Caki2 (cell line): ENCODE data around the gene NOC4L. TPM values are rescaled to one million over a fixed set of nuclear protein-coding genes. Genes with fewer than 3 reads are reported as not detected.
A peak's percentile ranks its signal among the peaks of the same experiment; 100 is the strongest.
"Not testable (repeated sequence)": the region's sequence is repeated elsewhere in the genome, so short reads cannot be mapped to it uniquely, and the experiment has no call there.

Source experiments
- DNase-seq: peaks from one replicate; pipeline ENCODE4 v3.0.0-alpha.2; 2015; ENCODE audit warnings: low read depth
- in situ Hi-C: cut with HindIII; loops from 2 replicates; pipeline ENCODE4 v1.10.0; 2016; ENCODE audit warnings: low sequenced_read_pairs, low pct_unique_long_range_greater_than_20kb, mixed read lengths
- total RNA-seq: library from RNA; depleted of rRNA; stranded (reverse); fragments of >200 nt; shearing (Covaris generic); gene quantifications from 2 replicates; pipeline ENCODE4 v1.2.3, GENCODE V29; 2014; ENCODE audit warnings: low replicate concordance

NOC4L gene
- total RNA-seq, 1 experiment from 2014 or later = 32.9 TPM

DNA sequence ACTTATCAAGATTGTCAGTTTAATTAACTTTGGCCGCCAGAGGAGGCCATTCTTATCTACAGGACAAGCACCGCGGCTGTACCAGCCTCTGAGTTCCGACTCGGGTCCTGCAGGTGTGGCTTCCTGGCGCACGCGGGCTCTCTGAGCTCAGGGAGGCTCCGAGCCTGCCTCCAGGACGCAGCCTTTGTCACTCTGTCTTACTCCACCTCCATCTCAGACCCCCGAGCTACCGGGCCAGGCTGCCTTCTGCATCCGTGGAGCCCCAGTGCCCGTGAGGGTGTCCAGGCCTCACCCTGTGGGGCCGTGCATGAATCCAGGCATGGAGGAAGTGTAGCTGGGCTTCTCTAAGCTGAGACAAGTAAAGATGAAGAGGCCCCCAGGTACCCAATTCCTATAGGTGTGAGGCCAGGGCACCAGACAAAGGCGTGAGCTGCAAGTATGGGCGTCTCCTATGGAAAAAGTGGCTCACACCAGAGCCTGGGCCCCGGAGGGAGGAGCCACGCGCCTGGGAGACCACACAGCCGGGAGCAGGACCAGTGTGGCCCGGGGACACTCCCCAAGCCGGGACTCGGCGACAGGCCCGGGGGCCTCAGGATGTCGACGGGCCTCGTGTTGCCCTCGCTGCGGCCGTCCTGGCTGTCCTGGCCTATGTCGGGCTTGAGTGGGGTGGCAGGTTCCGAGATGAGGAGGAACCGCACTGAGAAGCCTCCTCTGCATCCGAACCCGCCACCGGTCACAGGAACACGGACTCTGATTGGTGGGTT lies 42.8 kb downstream of the NOC4L start:
- no peak for DNase-seq
- in situ Hi-C loops = no loop called here

- in situ Hi-C loops = no loop called here
- DNase-seq = no peak
Measured at GRCh38 chr12:132187646-132188450, 43.6 kb downstream of the NOC4L start.

- in situ Hi-C loops = no loop called here
- DNase-seq = no peak
Measured at GRCh38 chr12:132188451-132188901, 44.2 kb downstream of the NOC4L start.

- in situ Hi-C loops = no loop called here
- no peak for DNase-seq
Measured at GRCh38 chr12:132188916-132189325, 44.7 kb downstream of the NOC4L start.

GRCh38 chr12:132189378-132190011 lies 45.2 kb downstream of the NOC4L start:
- DNase-seq = peak; percentile 95

DNA sequence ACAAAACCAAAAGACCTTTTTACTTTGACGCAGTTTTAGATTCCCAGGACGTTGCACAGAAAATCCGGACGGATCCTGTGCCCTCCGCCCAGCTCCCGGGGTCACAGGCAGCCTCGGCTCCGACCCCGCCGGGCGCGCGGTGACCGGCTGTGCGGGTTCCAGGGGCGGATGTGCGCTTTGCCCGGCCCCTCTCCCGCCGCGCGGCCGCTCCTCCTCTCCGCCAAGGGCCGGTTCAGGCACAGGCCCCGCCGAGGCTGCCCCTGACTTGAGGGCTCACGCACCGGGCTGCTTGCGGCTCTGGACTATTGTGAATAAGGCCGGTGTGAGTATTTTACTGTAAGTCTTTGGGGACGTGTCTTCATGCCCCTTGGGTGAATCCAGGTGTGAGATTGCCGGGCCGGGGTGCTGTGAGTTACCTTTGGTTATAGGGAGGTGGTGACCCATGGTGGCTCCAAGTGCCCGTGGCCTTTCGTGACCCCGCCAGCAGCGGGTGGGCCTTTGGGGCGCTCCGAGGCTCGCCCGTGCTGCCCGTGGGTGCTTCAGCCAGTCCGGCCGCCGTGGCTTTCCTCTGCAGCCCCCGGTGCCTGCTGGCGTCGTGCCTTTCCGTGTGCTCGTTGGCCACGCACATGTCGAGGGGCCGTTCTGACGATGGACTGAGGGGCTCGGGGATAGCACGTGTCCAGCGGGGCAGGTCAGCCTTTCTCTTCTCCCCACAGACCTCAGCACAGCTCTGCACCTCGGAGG lies 45.9 kb downstream of the NOC4L start:
- DNase-seq = no peak
- in situ Hi-C loops = no loop called here

More at GRCh38 chr12:132189378-132190011, 45.2 kb downstream of the NOC4L start:
- in situ Hi-C loops = no loop called here

GRCh38 chr12:132190834-132191500 lies 46.7 kb downstream of the NOC4L start:
- in situ Hi-C loops = no loop called here
- no peak for DNase-seq

DNA sequence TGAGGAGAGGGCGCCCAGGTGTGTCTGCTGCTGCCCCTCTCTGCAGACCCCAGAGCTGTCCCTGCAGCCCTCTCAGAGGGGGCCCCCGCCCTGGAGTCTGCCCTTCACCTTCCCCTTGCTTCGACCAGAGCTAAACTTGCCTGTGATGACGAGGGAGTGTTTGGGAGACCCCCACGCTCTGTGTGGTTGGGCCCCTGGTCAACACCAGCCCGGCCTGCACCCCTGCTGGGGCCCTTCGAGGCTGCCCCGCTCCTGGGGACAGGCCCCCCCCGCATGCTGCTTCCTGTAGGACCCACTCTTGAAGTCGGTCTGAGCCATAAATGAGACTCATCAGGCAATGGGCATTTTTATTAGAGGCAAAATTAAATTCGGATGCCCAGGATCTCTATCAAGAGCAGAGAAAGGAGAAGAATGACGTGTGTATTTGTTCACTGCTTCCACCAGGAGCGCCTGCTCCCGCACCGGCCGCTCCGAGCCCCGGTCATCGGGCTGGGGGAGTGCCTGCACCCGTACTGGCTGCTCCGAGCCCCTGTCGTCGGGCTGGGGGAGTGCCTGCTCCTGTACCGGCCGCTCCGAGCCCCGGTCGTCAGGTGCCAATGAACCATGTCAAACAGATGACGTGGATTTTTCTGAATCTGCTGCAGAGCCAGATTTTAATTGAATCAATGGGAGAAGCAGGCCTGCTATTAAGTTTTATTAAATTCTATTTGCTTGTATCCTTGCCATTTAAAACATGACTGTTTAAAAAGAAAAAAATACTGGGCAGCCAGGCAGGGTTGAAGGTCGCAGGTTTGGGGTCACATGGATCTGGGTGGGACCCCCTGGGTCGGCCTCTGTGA lies 47.7 kb downstream of the NOC4L start:
- in situ Hi-C loops = no loop called here

DNA sequence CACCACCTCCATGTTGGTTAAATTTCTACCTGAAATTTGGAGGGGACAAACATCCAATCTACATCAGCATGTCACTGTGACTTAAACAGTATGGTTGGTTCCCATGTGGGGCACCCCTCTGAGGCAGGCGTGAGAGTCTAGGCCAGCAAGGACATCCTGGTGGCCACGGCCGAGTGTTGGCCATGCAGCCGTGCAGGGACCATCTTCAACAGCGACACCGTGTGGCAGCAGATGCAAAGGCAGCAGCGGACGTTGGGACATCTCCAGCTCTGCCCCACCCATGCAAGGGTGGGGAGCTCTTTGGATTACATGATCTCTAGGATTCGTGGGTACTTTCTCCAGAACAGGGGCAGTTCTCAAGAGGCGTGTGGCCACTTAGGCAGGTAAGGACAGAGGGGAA lies 49.8 kb downstream of the NOC4L start:
- no peak for DNase-seq
- in situ Hi-C loops = no loop called here

More for the DNA sequence above, 47.7 kb downstream of the NOC4L start:
- DNase-seq = no peak

GRCh38 chr12:132194556-132194955 lies 50.3 kb downstream of the NOC4L start:
- in situ Hi-C loops = no loop called here
- no peak for DNase-seq

DNA sequence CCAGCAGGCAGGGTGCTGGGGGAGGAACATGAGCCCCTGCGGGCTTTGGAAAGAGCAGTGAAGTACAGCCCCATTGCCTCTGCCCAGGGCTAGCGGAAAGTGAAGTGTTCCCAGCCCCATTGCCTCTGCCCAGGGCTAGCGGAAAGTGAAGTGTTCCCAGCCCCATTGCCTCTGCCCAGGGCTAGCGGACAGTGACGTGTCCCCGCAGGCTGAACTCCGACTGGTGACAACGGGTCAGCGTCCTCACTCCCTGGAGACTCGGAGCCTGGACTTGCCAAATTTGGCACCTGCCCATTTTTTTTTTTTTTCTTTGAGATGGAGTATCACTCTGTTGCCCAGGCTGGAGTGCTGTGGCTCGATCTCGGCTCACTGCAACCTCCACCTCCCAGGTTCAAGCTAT lies 51.0 kb downstream of the NOC4L start:
- DNase-seq, in situ Hi-C loops: not testable (repeated sequence)

DNA sequence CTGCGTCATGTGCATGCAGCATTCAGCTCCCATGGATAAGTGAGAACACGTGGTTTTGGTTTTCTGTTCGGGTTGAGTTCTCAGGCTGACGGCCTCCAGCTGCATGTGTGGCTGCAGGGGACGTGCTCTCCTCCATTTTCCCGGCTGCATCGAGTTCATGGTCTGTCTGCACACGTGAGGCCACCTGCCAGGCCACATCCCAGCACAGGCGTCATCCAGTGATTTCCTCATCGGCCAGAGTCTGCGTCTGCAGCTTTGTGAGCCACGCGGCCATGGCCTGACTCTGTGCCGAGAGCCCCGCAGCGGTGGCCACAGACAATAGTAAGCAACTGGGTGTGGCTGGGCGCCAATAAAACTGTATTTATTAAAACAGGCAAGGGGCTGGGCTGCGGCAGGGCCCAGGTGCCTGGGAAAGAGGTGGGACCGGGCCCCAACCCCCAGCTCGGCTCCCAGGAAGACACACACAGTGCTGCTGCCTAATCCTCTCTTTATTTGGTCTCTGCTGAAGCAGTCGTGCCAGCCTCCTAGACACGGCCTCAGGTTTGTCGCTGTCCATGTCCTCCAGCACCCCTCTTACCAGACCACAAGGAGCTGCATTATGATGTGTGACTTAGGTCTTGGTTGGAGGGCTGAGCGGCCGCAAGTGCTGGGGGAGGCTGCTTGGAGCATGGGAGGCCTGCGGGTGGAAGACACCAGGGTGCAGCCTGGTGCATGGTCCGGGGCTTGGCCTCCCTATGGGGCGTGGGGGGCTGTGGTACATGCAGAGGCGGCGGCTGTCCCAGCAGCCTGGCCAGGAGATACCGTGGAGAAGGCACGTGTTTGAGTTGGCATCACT lies 52.0 kb downstream of the NOC4L start:
- in situ Hi-C loops = no loop called here
- DNase-seq = no peak

- DNase-seq = no peak
- in situ Hi-C loops = no loop called here
Measured at GRCh38 chr12:132196873-132197390, 52.7 kb downstream of the NOC4L start.

- in situ Hi-C loops = no loop called here
Measured at GRCh38 chr12:132197581-132198354, 53.5 kb downstream of the NOC4L start.

DNA sequence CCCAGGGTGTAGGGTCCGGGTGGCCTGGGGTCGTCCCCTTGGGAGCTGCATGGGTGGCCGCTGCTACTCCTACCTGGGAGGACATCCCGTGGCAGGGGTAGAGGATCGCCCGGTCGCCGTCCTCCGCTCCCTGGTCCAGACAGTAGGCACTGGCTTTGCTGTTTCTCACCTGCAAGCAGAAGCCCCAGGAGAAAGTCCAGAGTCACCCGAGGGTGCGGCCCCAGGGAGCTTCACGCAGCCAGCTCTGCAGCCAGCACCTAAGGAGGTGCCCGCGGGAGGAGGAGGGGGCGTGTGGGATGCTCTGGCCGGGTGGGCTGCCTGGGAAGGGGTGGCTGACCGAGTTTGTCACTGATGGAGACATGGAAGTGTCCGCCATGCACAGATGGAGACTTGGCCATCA lies 54.8 kb downstream of the NOC4L start:
- in situ Hi-C loops = no loop called here
- no peak for DNase-seq

More at GRCh38 chr12:132197581-132198354, 53.5 kb downstream of the NOC4L start:
- DNase-seq = no peak
